Measurements from ENCODE around the gene HS3ST5. TPM values are rescaled to one million over a fixed set of nuclear protein-coding genes. Genes with fewer than 3 reads are reported as not detected.

HS3ST5 gene
- total and polyA plus RNA-seq, 2 experiments from 2014 or later, result 2.8 to 3.5 TPM

- TF ChIP-seq ZNF462 (CRISPR knock-in tag; IDR thresholded peaks at IDR 0.05), result no peak
- TF ChIP-seq CREB1 (CRISPR knock-in tag; IDR thresholded peaks at IDR 0.05; ENCODE audit: low read depth), result no peak
- TF ChIP-seq ZNF114 (CRISPR knock-in tag; IDR thresholded peaks at IDR 0.05), result no peak
- TF ChIP-seq EZH2 (IDR thresholded peaks at IDR 0.05; ENCODE audit: low read depth, unreplicated experiment), result no peak
- TF ChIP-seq NANOG (IDR thresholded peaks at IDR 0.05; ENCODE audit: borderline replicate concordance), result no peak
- TF ChIP-seq REST (IDR thresholded peaks at IDR 0.05; ENCODE audit: unreplicated experiment), result no peak
- no peak for TF ChIP-seq JUNB (IDR thresholded peaks at IDR 0.05; ENCODE audit: unreplicated experiment)
These were observed 35.1 kb upstream of the HS3ST5 start (continued) for GRCh38 chr6:114377881-114378280.

Measured in GM23338 (cell line).